HEK293T (cell line): Measurements from ENCODE around the gene BOC.

Source experiments
- ARNT ChIP-seq: fragments of 450-650 bp; IDR thresholded peaks from 2 replicates; pipeline ENCODE4 v1.6.1; 2017; ENCODE audit warnings: mild to moderate bottlenecking
- BHLHE40 ChIP-seq: fragments of 450-650 bp; IDR thresholded peaks from 2 replicates; pipeline ENCODE4 v1.6.1; 2016; ENCODE audit warnings: mild to moderate bottlenecking, moderate library complexity, borderline replicate concordance
- CTBP1 ChIP-seq: fragments of 450-650 bp; IDR thresholded peaks from 2 replicates; pipeline ENCODE4 v1.6.1; 2016; ENCODE audit warnings: borderline replicate concordance
- ELF4 ChIP-seq: fragments of 450-650 bp; IDR thresholded peaks from 2 replicates; pipeline ENCODE4 v1.6.1; 2017; ENCODE audit warnings: antibody characterized with exemption
- FOXK2 ChIP-seq: fragments of 450-650 bp; IDR thresholded peaks from 2 replicates; pipeline ENCODE4 v1.6.1; 2016; ENCODE audit warnings: mild to moderate bottlenecking
- L3MBTL2 ChIP-seq: fragments of 450-650 bp; conservative IDR thresholded peaks from 2 replicates; pipeline ENCODE4 v1.6.1; 2016; ENCODE audit warnings: mild to moderate bottlenecking
- LEF1 ChIP-seq: fragments of 450-650 bp; IDR thresholded peaks from 2 replicates; pipeline ENCODE4 v1.6.1; 2017; ENCODE audit warnings: mild to moderate bottlenecking, borderline replicate concordance
- NFRKB ChIP-seq: fragments of 450-650 bp; IDR thresholded peaks from 2 replicates; pipeline ENCODE4 v1.6.1; 2016; ENCODE audit warnings: mild to moderate bottlenecking, moderate library complexity
- SP1 ChIP-seq: fragments of 450-650 bp; IDR thresholded peaks from 2 replicates; pipeline ENCODE4 v1.6.1; 2017
- TARDBP ChIP-seq: fragments of 450-650 bp; IDR thresholded peaks from 2 replicates; pipeline ENCODE4 v1.6.1; 2016
- ZNF384 ChIP-seq: fragments of 450-650 bp; IDR thresholded peaks from 2 replicates; pipeline ENCODE4 v1.6.1; 2016
- TF ChIP-seq, protein P1 (sequence below): fragments of 450-650 bp; IDR thresholded peaks from 2 replicates; pipeline ENCODE4 v1.6.1; 2016

DNA sequence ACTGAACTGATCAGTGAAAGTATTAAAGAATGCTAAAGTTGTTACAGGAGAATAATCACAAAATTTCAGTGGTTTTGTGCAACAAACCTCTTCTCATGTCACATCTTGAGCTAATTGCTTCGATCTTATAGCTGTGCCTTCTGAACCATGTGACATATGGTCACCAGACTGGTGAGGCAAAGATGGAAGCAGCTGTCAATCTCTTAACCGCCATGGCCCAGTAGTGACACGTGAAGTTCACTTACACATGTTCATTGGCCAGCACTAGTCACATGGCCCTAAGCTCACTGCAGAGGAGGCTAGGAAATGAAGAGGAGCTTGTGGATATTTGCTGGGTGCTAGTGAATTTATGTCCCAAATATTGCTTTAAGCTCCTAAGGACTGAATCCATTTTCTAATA is 32.5 kb downstream of the BOC start:
- no peak for TF ChIP-seq ARNT
- TF ChIP-seq ELF4 = no peak
- no peak for TF ChIP-seq SP1
- no peak for TF ChIP-seq FOXK2
- TF ChIP-seq NFRKB = no peak
- no peak for TF ChIP-seq CTBP1
- TF ChIP-seq BHLHE40 = no peak
- TF ChIP-seq ZNF384 = no peak
- no peak for TF ChIP-seq TARDBP
- TF ChIP-seq LEF1 = no peak
- no peak for TF ChIP-seq L3MBTL2
- TF ChIP-seq, protein P1, sequence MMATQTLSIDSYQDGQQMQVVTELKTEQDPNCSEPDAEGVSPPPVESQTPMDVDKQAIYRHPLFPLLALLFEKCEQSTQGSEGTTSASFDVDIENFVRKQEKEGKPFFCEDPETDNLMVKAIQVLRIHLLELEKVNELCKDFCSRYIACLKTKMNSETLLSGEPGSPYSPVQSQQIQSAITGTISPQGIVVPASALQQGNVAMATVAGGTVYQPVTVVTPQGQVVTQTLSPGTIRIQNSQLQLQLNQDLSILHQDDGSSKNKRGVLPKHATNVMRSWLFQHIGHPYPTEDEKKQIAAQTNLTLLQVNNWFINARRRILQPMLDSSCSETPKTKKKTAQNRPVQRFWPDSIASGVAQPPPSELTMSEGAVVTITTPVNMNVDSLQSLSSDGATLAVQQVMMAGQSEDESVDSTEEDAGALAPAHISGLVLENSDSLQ = peak; percentile 67
